Activated CD8-positive, alpha-beta T cell treated with anti-CD3 and anti-CD28 coated beads for 36 hours (primary cell): ENCODE data around the gene TMEM168. TPM values are rescaled to one million over a fixed set of nuclear protein-coding genes. Genes with fewer than 3 reads are reported as not detected.

ENCODE experiments used
- ATAC-seq: fragments of 200-7000 bp; cut with Tn5 transposase; one replicate; pipeline ENCODE4 v1.10.0; 2021; ENCODE audit warnings: mild to moderate bottlenecking, moderate library complexity
- CTCF ChIA-PET: fragments of 350-600 bp; sonication (Branson Sonifier 250); formaldehyde crosslinking; loops from one replicate; lab custom pipeline; 2021; ENCODE audit warnings: antibody characterized with exemption; lab: Charles Lee
- POLR2A ChIA-PET: fragments of 350-600 bp; sonication (Branson Sonifier 250); formaldehyde crosslinking; loops from one replicate; lab custom pipeline; 2021; ENCODE audit warnings: antibody characterized with exemption; lab: Charles Lee
- DNase-seq: peaks from one replicate; pipeline ENCODE4 v3.0.0-alpha.2; 2020
- H3K27ac Mint-ChIP-seq: one replicate; pipeline ENCODE4 v1.8.0; 2021; ENCODE audit warnings: mild to moderate bottlenecking, mixed read lengths
- H3K27me3 Mint-ChIP-seq: one replicate; pipeline ENCODE4 v1.8.0; 2021; ENCODE audit warnings: mixed read lengths
- H3K36me3 Mint-ChIP-seq: one replicate; pipeline ENCODE4 v1.8.0; 2021; ENCODE audit warnings: low read depth, mixed read lengths
- H3K4me1 Mint-ChIP-seq: one replicate; pipeline ENCODE4 v1.8.0; 2021; ENCODE audit warnings: low read depth, mixed read lengths
- H3K4me3 Mint-ChIP-seq: one replicate; pipeline ENCODE4 v1.8.0; 2021; ENCODE audit warnings: mild to moderate bottlenecking, moderate library complexity, mixed read lengths
- H3K9me3 Mint-ChIP-seq: one replicate; pipeline ENCODE4 v1.8.0; 2021; ENCODE audit warnings: mixed read lengths
- CTCF ChIP-seq: fragments of 200-600 bp; IDR thresholded peaks from one replicate; pipeline ENCODE4 v1.8.0; 2022; ENCODE audit warnings: antibody characterized with exemption, mild to moderate bottlenecking
- intact Hi-C: fragments of 100-400 bp; cut with micrococcal nuclease; formaldehyde crosslinking; loops from one replicate; pipeline ENCODE4 v1.10.0; 2022
- total RNA-seq, 2 experiments: library from RNA; stranded (reverse); gene quantifications; one replicate each; pipeline ENCODE4 v1.2.3, GENCODE V29; 2021

Gene TMEM168
- total RNA-seq, 2 experiments from 2014 or later: 15.2 to 15.5 TPM

GRCh38 chr7:112770051-112770450, 20.1 kb downstream of the TMEM168 start:
- DNase-seq (no peak), ATAC-seq (no peak)
- no peak for TF ChIP-seq CTCF
- ChIA-PET CTCF (no interaction called here), POLR2A (no interaction called here)
- Mint-ChIP-seq H3K9me3 (no peaks in the 10 kb centered on the region), H3K4me1 (peaks cover 4% of the 10 kb centered on the region), H3K4me3 (no peak overlapping the region), H3K27me3 (no peaks in the 10 kb centered on the region), H3K36me3 (peaks cover 12% of the 10 kb centered on the region), H3K27ac (no peak overlapping the region)
- intact Hi-C loops: no loop called here

- DNase-seq (no peak), ATAC-seq (no peak)
- ChIA-PET CTCF (no interaction called here), POLR2A (no interaction called here)
- no peak for TF ChIP-seq CTCF
- Mint-ChIP-seq H3K4me1 (peaks cover 4% of the 10 kb centered on the region), H3K27me3 (no peaks in the 10 kb centered on the region), H3K27ac (no peak overlapping the region), H3K4me3 (no peak overlapping the region), H3K9me3 (no peaks in the 10 kb centered on the region), H3K36me3 (peaks cover 12% of the 10 kb centered on the region)
- intact Hi-C loops: no loop called here
Observed at GRCh38 chr7:112765105-112765504, 25.1 kb downstream of the TMEM168 start.

GRCh38 chr7:112763996-112764395, 26.2 kb downstream of the TMEM168 start:
- H3K9me3 Mint-ChIP-seq: no peaks in the 10 kb centered on the region
- H3K4me3 Mint-ChIP-seq: no peak overlapping the region
- CTCF ChIA-PET: no interaction called here
- DNase-seq (no peak), ATAC-seq (no peak)
- H3K27me3 Mint-ChIP-seq: no peaks in the 10 kb centered on the region
- H3K27ac Mint-ChIP-seq: no peak overlapping the region
- POLR2A ChIA-PET: no interaction called here
- H3K36me3 Mint-ChIP-seq: peaks cover 8% of the 10 kb centered on the region
- H3K4me1 Mint-ChIP-seq: peaks cover 4% of the 10 kb centered on the region
- intact Hi-C loops: no loop called here
- no peak for TF ChIP-seq CTCF

GRCh38 chr7:112763298-112763697, 26.9 kb downstream of the TMEM168 start:
- Mint-ChIP-seq H3K4me1 (peaks cover 4% of the 10 kb centered on the region), H3K27me3 (no peaks in the 10 kb centered on the region), H3K27ac (no peak overlapping the region), H3K4me3 (no peak overlapping the region), H3K9me3 (no peaks in the 10 kb centered on the region), H3K36me3 (peaks cover 8% of the 10 kb centered on the region)
- no peak for TF ChIP-seq CTCF
- DNase-seq: no peak
- intact Hi-C loops: no loop called here
- ChIA-PET POLR2A (no interaction called here), CTCF (no interaction called here)
- ATAC-seq: no peak

- H3K27me3 Mint-ChIP-seq: no peaks in the 10 kb centered on the region
Observed at GRCh38 chr7:112759905-112760304, 30.3 kb downstream of the TMEM168 start.

More at GRCh38 chr7:112759905-112760304, 30.3 kb downstream of the TMEM168 start:
- no peaks in the 10 kb centered on the region for H3K9me3 Mint-ChIP-seq
- POLR2A ChIA-PET: no interaction called here
- intact Hi-C loops: no loop called here
- no peak overlapping the region for H3K4me3 Mint-ChIP-seq
- ATAC-seq (no peak), DNase-seq (no peak)
- H3K27ac Mint-ChIP-seq: no peak overlapping the region
- H3K4me1 Mint-ChIP-seq: peaks cover 5% of the 10 kb centered on the region
- H3K36me3 Mint-ChIP-seq: peaks cover 2% of the 10 kb centered on the region
- CTCF ChIA-PET: no interaction called here
- TF ChIP-seq CTCF: no peak
